Osteocyte (in vitro differentiated cells): ENCODE data around the gene RELT. TPM values are rescaled to one million over a fixed set of nuclear protein-coding genes. Genes with fewer than 3 reads are reported as not detected.

ENCODE experiments used
- DNase-seq: peaks from one replicate; pipeline ENCODE4 v3.0.0; 2021; ENCODE audit warnings: mixed read lengths; ENCODE audit not compliant: unreplicated experiment; ENCODE audit errors: extremely low spot score
- H3K27ac Mint-ChIP-seq: one replicate; pipeline ENCODE4 v1.8.0; 2021; ENCODE audit warnings: mild to moderate bottlenecking, mixed read lengths; ENCODE audit not compliant: unreplicated experiment
- H3K27me3 Mint-ChIP-seq: one replicate; pipeline ENCODE4 v1.8.0; 2021; ENCODE audit warnings: mixed read lengths; ENCODE audit not compliant: unreplicated experiment
- H3K36me3 Mint-ChIP-seq: one replicate; pipeline ENCODE4 v1.8.0; 2021; ENCODE audit warnings: mixed read lengths; ENCODE audit not compliant: unreplicated experiment
- H3K4me1 Mint-ChIP-seq: one replicate; pipeline ENCODE4 v1.8.0; 2021; ENCODE audit warnings: mixed read lengths; ENCODE audit not compliant: unreplicated experiment
- H3K4me3 Mint-ChIP-seq: one replicate; pipeline ENCODE4 v1.8.0; 2021; ENCODE audit warnings: mild to moderate bottlenecking, moderate library complexity, mixed read lengths; ENCODE audit not compliant: unreplicated experiment
- H3K9me3 Mint-ChIP-seq: one replicate; pipeline ENCODE4 v1.8.0; 2021; ENCODE audit warnings: mixed read lengths; ENCODE audit not compliant: unreplicated experiment
- total RNA-seq: library from RNA; stranded (reverse); gene quantifications from 2 replicates; pipeline ENCODE4 v1.2.1, GENCODE V29; 2021
- TF ChIP-seq, protein P1 (sequence below): fragments of 200-600 bp; sonication (generic); IDR thresholded peaks from 2 replicates; pipeline ENCODE4 v1.5.0; 2021; ENCODE audit warnings: antibody characterized with exemption, mild to moderate bottlenecking, moderate library complexity

Gene RELT
- total RNA-seq, 1 donor from 2014 or later: 3.3 TPM

DNA sequence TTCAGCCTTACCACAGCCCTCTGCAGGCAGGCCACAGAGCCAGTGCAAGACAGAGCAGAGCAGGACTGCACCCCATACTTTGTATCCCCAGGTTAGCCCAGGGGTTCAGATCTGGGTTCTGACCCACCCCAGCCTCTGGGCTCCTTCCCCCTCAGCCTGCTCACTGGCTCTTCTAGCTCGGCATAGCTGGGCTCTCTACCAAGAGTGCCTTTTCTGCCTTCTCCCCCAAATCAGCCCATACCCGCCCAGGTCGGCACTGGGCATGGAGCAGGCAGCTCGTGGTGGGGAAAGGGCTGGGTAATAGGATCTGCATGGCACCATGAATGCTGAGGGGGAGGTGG, 8.3 kb downstream of the RELT start:
- Mint-ChIP-seq H3K27ac (no peak overlapping the region), H3K9me3 (no peaks in the 10 kb centered on the region), H3K27me3 (no peaks in the 10 kb centered on the region), H3K4me3 (no peak overlapping the region), H3K36me3 (no peaks in the 10 kb centered on the region), H3K4me1 (peaks cover 69% of the 10 kb centered on the region)
- DNase-seq: no peak
- TF ChIP-seq, protein P1, sequence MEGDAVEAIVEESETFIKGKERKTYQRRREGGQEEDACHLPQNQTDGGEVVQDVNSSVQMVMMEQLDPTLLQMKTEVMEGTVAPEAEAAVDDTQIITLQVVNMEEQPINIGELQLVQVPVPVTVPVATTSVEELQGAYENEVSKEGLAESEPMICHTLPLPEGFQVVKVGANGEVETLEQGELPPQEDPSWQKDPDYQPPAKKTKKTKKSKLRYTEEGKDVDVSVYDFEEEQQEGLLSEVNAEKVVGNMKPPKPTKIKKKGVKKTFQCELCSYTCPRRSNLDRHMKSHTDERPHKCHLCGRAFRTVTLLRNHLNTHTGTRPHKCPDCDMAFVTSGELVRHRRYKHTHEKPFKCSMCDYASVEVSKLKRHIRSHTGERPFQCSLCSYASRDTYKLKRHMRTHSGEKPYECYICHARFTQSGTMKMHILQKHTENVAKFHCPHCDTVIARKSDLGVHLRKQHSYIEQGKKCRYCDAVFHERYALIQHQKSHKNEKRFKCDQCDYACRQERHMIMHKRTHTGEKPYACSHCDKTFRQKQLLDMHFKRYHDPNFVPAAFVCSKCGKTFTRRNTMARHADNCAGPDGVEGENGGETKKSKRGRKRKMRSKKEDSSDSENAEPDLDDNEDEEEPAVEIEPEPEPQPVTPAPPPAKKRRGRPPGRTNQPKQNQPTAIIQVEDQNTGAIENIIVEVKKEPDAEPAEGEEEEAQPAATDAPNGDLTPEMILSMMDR: no peak

DNA sequence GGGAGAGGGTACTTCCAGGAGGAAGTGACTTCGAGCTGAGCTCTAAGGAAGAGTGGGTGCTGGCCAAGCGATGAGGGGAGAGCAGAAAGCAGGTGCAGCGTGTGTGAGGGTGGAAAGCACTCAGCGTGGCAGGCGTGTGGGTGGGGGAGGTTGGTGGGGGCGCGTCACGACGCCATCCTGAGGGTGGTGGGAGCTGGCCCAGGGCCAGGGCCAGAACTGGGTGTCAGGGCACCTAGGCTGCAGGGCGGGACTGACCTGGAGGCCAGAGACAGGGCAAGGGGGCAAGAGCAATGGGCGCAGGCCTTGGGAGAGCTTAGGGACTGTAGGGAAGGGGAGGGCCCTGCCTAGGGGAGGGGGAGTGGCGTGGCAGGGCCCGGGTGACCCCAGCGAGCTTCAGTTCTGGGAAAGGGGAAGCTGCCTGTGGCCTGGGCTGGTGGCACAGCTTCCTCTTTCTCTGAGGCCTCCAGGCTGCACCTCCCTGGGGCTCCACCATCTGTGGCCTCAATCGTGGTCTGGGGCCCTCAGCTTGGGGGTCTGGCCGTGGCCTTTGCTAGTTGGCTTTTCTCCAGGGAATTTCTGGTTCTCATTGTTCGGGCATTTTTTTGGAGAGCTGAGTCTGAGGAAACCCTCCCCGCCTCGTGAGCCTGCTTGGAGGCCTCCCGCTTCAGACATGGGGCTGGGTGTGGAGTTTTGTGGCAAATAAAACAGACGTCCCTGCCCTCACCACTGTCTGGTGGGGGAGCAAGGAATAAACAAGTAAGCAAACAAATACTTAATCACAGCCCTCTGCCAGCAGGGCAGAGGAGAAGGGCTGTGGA, 8.9 kb downstream of the RELT start:
- H3K27me3 Mint-ChIP-seq: no peaks in the 10 kb centered on the region

DNA sequence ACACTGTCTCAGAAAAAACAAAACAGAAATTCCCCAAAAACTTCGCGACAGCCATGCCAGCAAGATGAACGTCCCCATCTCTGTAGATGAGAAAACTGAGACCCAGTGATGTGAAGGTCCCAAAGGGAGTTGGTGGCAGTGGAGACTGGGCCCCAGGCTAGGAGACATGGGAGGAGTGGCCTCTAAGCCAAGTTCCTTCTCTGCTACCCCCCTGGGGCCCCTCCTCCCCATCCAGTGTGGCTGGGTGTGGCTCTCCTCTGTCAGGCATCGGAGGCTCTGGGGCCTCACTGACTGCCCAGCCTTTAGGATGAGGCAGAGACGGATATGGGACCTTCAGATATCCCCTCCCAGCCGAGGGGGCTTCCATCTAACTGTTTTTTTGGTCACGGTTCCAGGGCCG, 9.8 kb downstream of the RELT start:
- H3K36me3 Mint-ChIP-seq: no peaks in the 10 kb centered on the region
- peaks cover 72% of the 10 kb centered on the region for H3K4me1 Mint-ChIP-seq
- H3K9me3 Mint-ChIP-seq: no peaks in the 10 kb centered on the region
- peak overlapping the region; percentile 65 for H3K27ac Mint-ChIP-seq
- no peak overlapping the region for H3K4me3 Mint-ChIP-seq
- no peaks in the 10 kb centered on the region for H3K27me3 Mint-ChIP-seq
- DNase-seq: no peak
- TF ChIP-seq, protein P1: no peak

More for the DNA sequence above, 8.9 kb downstream of the RELT start:
- Mint-ChIP-seq H3K9me3 (no peaks in the 10 kb centered on the region), H3K4me3 (no peak overlapping the region), H3K4me1 (peaks cover 73% of the 10 kb centered on the region), H3K27ac (peak overlapping the region; percentile 65), H3K36me3 (no peaks in the 10 kb centered on the region)
- TF ChIP-seq, protein P1: no peak
- no peak for DNase-seq

DNA sequence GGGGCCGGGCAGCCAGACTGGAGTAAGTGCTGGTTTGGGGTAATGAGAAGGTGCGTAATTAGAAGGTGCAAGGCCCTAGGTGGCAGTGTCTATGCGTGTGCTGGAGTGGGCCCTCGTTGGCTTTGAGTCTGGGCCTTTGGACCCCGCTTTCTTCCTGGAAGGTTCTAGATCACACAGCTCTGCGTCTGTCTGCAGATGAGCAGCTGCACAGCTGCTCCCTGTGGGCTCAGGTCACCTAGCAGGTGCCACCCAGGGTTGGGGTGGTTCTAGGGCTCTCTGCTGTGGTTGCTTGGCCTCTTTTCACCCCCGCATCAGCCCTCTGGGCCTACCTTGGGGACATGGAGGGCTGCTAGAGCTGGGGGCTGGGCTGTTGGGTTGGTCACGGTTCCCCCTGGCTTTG, 10.3 kb downstream of the RELT start:
- H3K4me3 Mint-ChIP-seq: no peak overlapping the region
- TF ChIP-seq, protein P1: no peak
- DNase-seq: no peak
- peak overlapping the region; percentile 70 for H3K27ac Mint-ChIP-seq
- H3K27me3 Mint-ChIP-seq: no peaks in the 10 kb centered on the region
- H3K4me1 Mint-ChIP-seq: peaks cover 69% of the 10 kb centered on the region
- no peaks in the 10 kb centered on the region for H3K36me3 Mint-ChIP-seq
- H3K9me3 Mint-ChIP-seq: no peaks in the 10 kb centered on the region

DNA sequence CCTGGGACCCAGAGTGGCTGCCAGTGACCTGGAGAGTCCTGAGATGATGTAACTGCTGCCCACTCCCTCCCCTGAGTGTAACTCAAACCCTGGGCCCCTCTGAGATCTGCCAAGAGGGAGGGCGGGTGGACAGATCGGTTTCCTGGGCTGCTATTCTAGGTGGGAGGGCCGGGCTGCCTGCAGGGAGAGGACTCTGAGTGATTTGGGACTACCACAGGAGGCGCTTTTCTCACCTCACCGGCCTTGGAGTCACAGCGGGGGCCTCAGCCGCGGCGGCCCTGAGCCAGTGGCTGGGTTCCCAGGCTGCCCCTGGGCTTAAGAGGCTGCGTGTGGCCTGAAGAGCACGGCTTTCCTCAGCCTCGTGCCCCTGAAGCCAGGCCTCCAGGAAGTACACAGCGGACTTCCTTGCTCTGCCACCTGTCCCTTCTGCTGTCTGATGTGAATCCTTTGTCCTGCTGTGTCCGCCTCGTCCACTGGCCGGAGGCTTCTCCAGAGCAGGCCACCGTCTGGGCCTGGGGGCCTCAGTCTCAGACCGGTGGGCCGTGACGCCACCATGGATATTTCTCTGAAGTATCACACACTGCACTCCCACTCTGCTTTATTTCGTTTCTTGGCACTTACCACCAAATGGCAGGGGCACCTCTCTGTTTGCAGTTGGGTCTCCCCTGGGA, 11.5 kb downstream of the RELT start:
- TF ChIP-seq, protein P1: no peak
- no peak overlapping the region for H3K4me3 Mint-ChIP-seq
- H3K27me3 Mint-ChIP-seq: no peaks in the 10 kb centered on the region
- H3K27ac Mint-ChIP-seq: peak overlapping the region; percentile 70
- no peaks in the 10 kb centered on the region for H3K36me3 Mint-ChIP-seq
- no peaks in the 10 kb centered on the region for H3K9me3 Mint-ChIP-seq
- H3K4me1 Mint-ChIP-seq: peaks cover 69% of the 10 kb centered on the region
- no peak for DNase-seq
